Measurements from ENCODE around the gene MICALL1. TPM values are rescaled to one million over a fixed set of nuclear protein-coding genes. Genes with fewer than 3 reads are reported as not detected.

The MICALL1 gene
- polyA plus RNA-seq, 1 donor from 2014 or later = 4.7 TPM

- H3K9me3 Mint-ChIP-seq = no peaks in the 10 kb centered on the region
- no peaks in the 10 kb centered on the region for H3K27me3 Mint-ChIP-seq
- H3K27ac Mint-ChIP-seq = no peak overlapping the region
- H3K36me3 Mint-ChIP-seq = peaks cover 2% of the 10 kb centered on the region
- no peak overlapping the region for H3K4me3 Mint-ChIP-seq
- H3K4me1 Mint-ChIP-seq = no peaks in the 10 kb centered on the region
Observed at GRCh38 chr22:37985751-37986281, 79.7 kb downstream of the MICALL1 start.

- Mint-ChIP-seq H3K4me3 (no peak overlapping the region), H3K27me3 (no peaks in the 10 kb centered on the region), H3K27ac (no peak overlapping the region), H3K36me3 (no peaks in the 10 kb centered on the region), H3K9me3 (no peaks in the 10 kb centered on the region), H3K4me1 (no peaks in the 10 kb centered on the region)
Observed at GRCh38 chr22:37986371-37986770, 80.3 kb downstream of the MICALL1 start.

- peaks cover 0 to 4% (median 2%) of the 10 kb centered on the region in 3 donors for H3K4me1 Mint-ChIP-seq
- no peaks in the 10 kb centered on the region for H3K27me3 Mint-ChIP-seq
- no peak overlapping the region for H3K27ac Mint-ChIP-seq
- H3K4me3 Mint-ChIP-seq = no peak overlapping the region
- peaks cover 2% of the 10 kb centered on the region for H3K36me3 Mint-ChIP-seq
- H3K9me3 Mint-ChIP-seq = no peaks in the 10 kb centered on the region
Observed at GRCh38 chr22:37989146-37990045, 83.3 kb downstream of the MICALL1 start.

DNA sequence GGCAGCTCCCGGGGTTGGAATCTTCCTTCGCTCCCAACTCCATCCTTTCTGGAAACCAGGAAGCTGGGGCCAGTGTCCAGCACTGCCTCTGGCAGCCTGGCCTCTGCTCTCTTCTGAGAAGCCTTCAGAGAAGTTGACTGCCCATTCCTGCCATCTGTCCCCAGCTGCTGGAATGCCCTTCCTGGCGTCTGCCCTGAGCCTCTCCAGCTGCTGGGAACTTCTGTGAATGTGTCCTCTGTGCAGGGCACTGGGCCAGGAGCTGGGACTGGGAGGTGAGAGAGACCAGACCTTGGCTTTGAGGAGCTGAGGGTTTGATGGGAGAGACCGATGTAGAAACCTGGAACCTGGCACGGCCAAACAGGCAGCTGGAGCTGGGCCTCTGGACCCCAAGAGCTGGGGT, 84.2 kb downstream of the MICALL1 start:
- Mint-ChIP-seq H3K36me3 (peaks cover 2% of the 10 kb centered on the region), H3K27ac (no peak overlapping the region), H3K4me1 (peaks cover 0 to 9% (median 8%) of the 10 kb centered on the region in 3 donors), H3K9me3 (no peaks in the 10 kb centered on the region), H3K27me3 (no peaks in the 10 kb centered on the region), H3K4me3 (no peak overlapping the region)

- Mint-ChIP-seq H3K9me3 (no peaks in the 10 kb centered on the region), H3K27ac (no peak overlapping the region), H3K27me3 (no peaks in the 10 kb centered on the region), H3K36me3 (peaks cover 2% of the 10 kb centered on the region), H3K4me1 (peaks cover 0 to 14% (median 14%) of the 10 kb centered on the region in 3 donors), H3K4me3 (no peak overlapping the region)
Observed at GRCh38 chr22:37990862-37991261, 84.8 kb downstream of the MICALL1 start.

GRCh38 chr22:37991731-37992442, 85.8 kb downstream of the MICALL1 start:
- no peak overlapping the region for H3K27ac Mint-ChIP-seq
- H3K4me3 Mint-ChIP-seq = no peak overlapping the region
- H3K36me3 Mint-ChIP-seq = peaks cover 2% of the 10 kb centered on the region

More at GRCh38 chr22:37991731-37992442, 85.8 kb downstream of the MICALL1 start:
- peaks cover 0 to 20% (median 19%) of the 10 kb centered on the region in 3 donors for H3K4me1 Mint-ChIP-seq
- no peaks in the 10 kb centered on the region for H3K9me3 Mint-ChIP-seq
- no peaks in the 10 kb centered on the region for H3K27me3 Mint-ChIP-seq

Other genes starting within 250 kb of the MICALL1 start
- gene PDXP, start 247.6 kb upstream of the MICALL1 start, polyA plus RNA-seq = 2.4 TPM
- gene LGALS1, start 230.7 kb upstream of the MICALL1 start, polyA plus RNA-seq = 314 TPM
- gene NOL12, start 220.0 kb upstream of the MICALL1 start, polyA plus RNA-seq = 47.0 TPM
- 16.1 TPM for gene TRIOBP, start 209.2 kb upstream of the MICALL1 start, polyA plus RNA-seq
- 0.51 TPM for gene GCAT, start 98.4 kb upstream of the MICALL1 start, polyA plus RNA-seq
- gene GALR3, start 82.9 kb upstream of the MICALL1 start, polyA plus RNA-seq = not detected
- gene ANKRD54, start 62.0 kb upstream of the MICALL1 start, polyA plus RNA-seq = 11.3 TPM
- gene EIF3L, start 56.9 kb upstream of the MICALL1 start, polyA plus RNA-seq = 344 TPM
- not detected for gene C22orf23, start 47.3 kb downstream of the MICALL1 start, polyA plus RNA-seq
- gene POLR2F, start 47.4 kb downstream of the MICALL1 start, polyA plus RNA-seq = 133 TPM
- gene SOX10, start 78.3 kb downstream of the MICALL1 start, polyA plus RNA-seq = not detected
- gene PICK1, start 151.1 kb downstream of the MICALL1 start, polyA plus RNA-seq = 6.5 TPM
- not detected for gene SLC16A8, start 177.9 kb downstream of the MICALL1 start, polyA plus RNA-seq
- gene BAIAP2L2, start 204.4 kb downstream of the MICALL1 start, polyA plus RNA-seq = not detected